ENCODE data around the gene ATP2A3.
"Not testable (repeated sequence)": the region's sequence is repeated elsewhere in the genome, so short reads cannot be mapped to it uniquely, and the experiment has no call there.

The ATP2A3 gene

GRCh38 chr17:4004517-4005295 is 40.5 kb upstream of the ATP2A3 start:
- no peaks in the 10 kb centered on the region for H3K9me3 ChIP-seq (ENCODE audit: control insufficient read depth in 2 of 2, low read length in 2 of 2)
- H3K4me1 ChIP-seq (ENCODE audit: control insufficient read depth, insufficient read depth, low read length) = peaks cover 12% of the 10 kb centered on the region
- H3K27ac ChIP-seq (ENCODE audit: low read length) = no peak overlapping the region
- H3K9ac ChIP-seq (ENCODE audit: low read length in 2 of 2) = no peak overlapping the region
- peaks cover 22 to 35% of the 10 kb centered on the region in 2 donors for H3K36me3 ChIP-seq (ENCODE audit: control insufficient read depth in 2 of 2, insufficient read depth in 2 of 2, low read length in 2 of 2)
- no peak overlapping the region for H3K4me3 ChIP-seq (ENCODE audit: low read length in 2 of 2)
- peaks cover 0 to 4% of the 10 kb centered on the region in 2 donors for H3K27me3 ChIP-seq (ENCODE audit: control insufficient read depth in 1 of 2, insufficient read depth in 2 of 2, low read length in 2 of 2)

DNA sequence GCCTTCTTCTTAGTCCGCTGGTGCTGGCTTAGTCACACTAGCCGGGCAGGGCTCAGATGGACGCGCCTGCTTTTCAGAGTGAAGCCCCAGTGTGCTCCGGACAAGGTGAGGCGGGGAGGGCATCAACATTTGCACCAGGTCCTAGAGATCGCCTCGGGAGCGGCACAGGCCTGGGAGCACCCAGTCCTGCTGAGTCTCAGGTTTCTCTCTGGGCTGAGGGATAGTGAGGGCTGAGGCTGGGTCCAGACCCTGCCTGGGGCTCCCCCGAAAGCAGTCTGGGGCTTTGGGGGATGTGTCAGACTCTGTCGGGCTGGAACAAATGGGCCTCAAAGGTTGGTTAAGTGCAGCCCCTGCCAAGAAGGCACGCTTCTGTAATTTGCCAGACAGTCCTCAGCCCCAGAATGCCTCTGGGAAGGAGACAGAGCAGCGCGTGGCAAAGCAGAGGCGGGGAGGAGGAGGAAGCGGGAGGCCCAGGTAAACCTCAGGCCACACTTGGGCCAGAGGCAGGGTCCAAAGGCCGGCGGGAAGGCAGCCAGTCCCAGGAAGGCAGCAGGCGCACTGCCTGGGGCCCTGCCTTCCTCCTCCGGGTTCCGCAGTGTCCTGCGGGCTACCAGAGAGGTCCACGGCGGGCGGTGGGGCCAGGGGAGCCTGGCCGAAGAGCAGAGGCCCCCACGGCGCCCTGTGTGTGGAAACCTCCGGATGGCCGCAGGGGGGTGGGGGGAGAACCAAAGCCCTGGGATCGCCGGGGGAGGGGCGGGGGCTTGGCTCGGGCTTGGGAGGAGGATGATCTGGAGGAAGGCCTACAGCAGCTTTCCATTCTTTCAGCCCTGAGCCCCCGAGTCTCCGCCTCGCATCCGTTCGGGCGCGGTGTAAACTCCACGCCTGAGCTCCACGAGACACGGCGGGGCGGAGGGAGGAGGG is 39.5 kb upstream of the ATP2A3 start:
- H3K9me3 ChIP-seq (ENCODE audit: control insufficient read depth in 2 of 2, low read length in 2 of 2) = no peaks in the 10 kb centered on the region
- peaks cover 0 to 4% of the 10 kb centered on the region in 2 donors for H3K27me3 ChIP-seq (ENCODE audit: control insufficient read depth in 1 of 2, insufficient read depth in 2 of 2, low read length in 2 of 2)
- H3K27ac ChIP-seq (ENCODE audit: low read length) = no peak overlapping the region
- H3K4me3 ChIP-seq (ENCODE audit: low read length in 2 of 2) = no peak overlapping the region
- H3K4me1 ChIP-seq (ENCODE audit: control insufficient read depth, insufficient read depth, low read length) = peaks cover 6% of the 10 kb centered on the region
- no peak overlapping the region for H3K9ac ChIP-seq (ENCODE audit: low read length in 2 of 2)
- peaks cover 17 to 29% of the 10 kb centered on the region in 2 donors for H3K36me3 ChIP-seq (ENCODE audit: control insufficient read depth in 2 of 2, insufficient read depth in 2 of 2, low read length in 2 of 2)

DNA sequence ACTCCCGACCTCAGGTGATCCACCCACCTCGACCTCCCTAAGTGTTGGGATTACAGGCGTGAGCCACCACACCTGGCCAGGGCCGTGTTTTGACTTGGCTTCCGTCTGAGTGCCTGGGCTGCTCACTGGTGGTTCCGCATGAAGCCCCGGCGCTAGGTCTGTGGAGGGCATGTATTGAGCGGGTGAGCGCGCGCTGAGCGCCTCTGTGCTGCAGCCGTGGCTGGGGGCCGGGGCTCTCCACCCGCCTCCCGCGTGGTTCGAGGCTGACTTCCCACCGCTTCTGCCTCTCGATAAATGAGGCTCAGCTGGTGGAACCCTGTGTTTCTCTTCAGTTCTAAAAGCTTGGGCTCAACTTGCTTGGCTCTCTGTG is 38.9 kb upstream of the ATP2A3 start:
- Histone ChIP-seq H3K36me3 (ENCODE audit: control insufficient read depth in 2 of 2, insufficient read depth in 2 of 2, low read length in 2 of 2) (peaks cover 16 to 26% of the 10 kb centered on the region in 2 donors), H3K27me3 (ENCODE audit: control insufficient read depth in 1 of 2, insufficient read depth in 2 of 2, low read length in 2 of 2) (peaks cover 0 to 4% of the 10 kb centered on the region in 2 donors), H3K9me3 (ENCODE audit: control insufficient read depth in 2 of 2, low read length in 2 of 2) (no peaks in the 10 kb centered on the region), H3K9ac (ENCODE audit: low read length in 2 of 2) (no peak overlapping the region), H3K4me1 (ENCODE audit: control insufficient read depth, insufficient read depth, low read length) (peaks cover 3% of the 10 kb centered on the region), H3K4me3 (ENCODE audit: low read length in 2 of 2) (no peak overlapping the region), H3K27ac (ENCODE audit: low read length) (no peak overlapping the region)

- Histone ChIP-seq H3K4me1 (ENCODE audit: control insufficient read depth, insufficient read depth, low read length) (no peaks in the 10 kb centered on the region), H3K9ac (ENCODE audit: low read length in 2 of 2) (no peak overlapping the region), H3K36me3 (ENCODE audit: control insufficient read depth in 2 of 2, insufficient read depth in 2 of 2, low read length in 2 of 2) (peaks cover 0 to 8% of the 10 kb centered on the region in 2 donors), H3K9me3 (ENCODE audit: control insufficient read depth in 2 of 2, low read length in 2 of 2) (no peaks in the 10 kb centered on the region), H3K27ac (ENCODE audit: low read length) (no peak overlapping the region), H3K27me3 (ENCODE audit: control insufficient read depth in 1 of 2, insufficient read depth in 2 of 2, low read length in 2 of 2) (peaks cover 0 to 4% of the 10 kb centered on the region in 2 donors), H3K4me3 (ENCODE audit: low read length in 2 of 2) (no peak overlapping the region)
These were observed 36.9 kb upstream of the ATP2A3 start for GRCh38 chr17:4001048-4001590.

DNA sequence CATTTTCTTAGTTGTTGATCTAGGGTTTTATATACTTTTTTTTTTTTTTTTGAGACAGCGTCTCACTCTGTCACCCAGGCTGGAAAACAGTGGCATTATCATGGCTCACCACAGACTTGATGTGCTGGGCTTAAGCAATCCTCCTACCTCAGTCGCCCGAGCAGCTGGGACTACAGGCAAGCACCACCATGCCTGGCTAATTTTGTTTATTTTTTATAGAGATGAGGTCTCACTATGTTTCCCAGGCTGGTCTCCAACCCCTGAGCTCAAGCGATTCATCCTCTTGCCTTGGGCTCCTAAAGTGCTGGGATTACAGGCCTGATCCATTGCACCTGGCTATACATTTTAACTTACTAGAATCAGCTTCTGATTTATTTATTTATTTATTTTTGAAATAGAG is 34.2 kb upstream of the ATP2A3 start:
- Histone ChIP-seq H3K36me3 (ENCODE audit: control insufficient read depth in 2 of 2, insufficient read depth in 2 of 2, low read length in 2 of 2) (no peaks in the 10 kb centered on the region), H3K9me3 (ENCODE audit: control insufficient read depth in 2 of 2, low read length in 2 of 2) (peaks cover 3% of the 10 kb centered on the region in 2 donors), H3K9ac (ENCODE audit: low read length in 2 of 2) (no peak overlapping the region), H3K4me1 (ENCODE audit: control insufficient read depth, insufficient read depth, low read length) (no peaks in the 10 kb centered on the region), H3K27me3 (ENCODE audit: control insufficient read depth in 1 of 2, insufficient read depth in 2 of 2, low read length in 2 of 2) (peaks cover 3 to 7% of the 10 kb centered on the region in 2 donors), H3K27ac (ENCODE audit: low read length) (no peak overlapping the region), H3K4me3 (ENCODE audit: low read length in 2 of 2) (no peak overlapping the region)

- Histone ChIP-seq H3K27me3 (ENCODE audit: control insufficient read depth in 1 of 2, insufficient read depth in 2 of 2, low read length in 2 of 2) (peaks cover 4 to 8% of the 10 kb centered on the region in 2 donors), H3K27ac (ENCODE audit: low read length) (no peak overlapping the region), H3K9ac (ENCODE audit: low read length in 2 of 2) (no peak overlapping the region), H3K36me3 (ENCODE audit: control insufficient read depth in 2 of 2, insufficient read depth in 2 of 2, low read length in 2 of 2) (no peaks in the 10 kb centered on the region), H3K4me1 (ENCODE audit: control insufficient read depth, insufficient read depth, low read length) (no peaks in the 10 kb centered on the region), H3K4me3 (ENCODE audit: low read length in 2 of 2) (no peak overlapping the region), H3K9me3 (ENCODE audit: control insufficient read depth in 2 of 2, low read length in 2 of 2) (peaks cover 3% of the 10 kb centered on the region in 2 donors)
These were observed 30.8 kb upstream of the ATP2A3 start for GRCh38 chr17:3995067-3995466.

GRCh38 chr17:3994221-3994576 is 30.0 kb upstream of the ATP2A3 start:
- Histone ChIP-seq H3K4me1 (ENCODE audit: control insufficient read depth, insufficient read depth, low read length) (no peaks in the 10 kb centered on the region), H3K36me3 (ENCODE audit: control insufficient read depth in 2 of 2, insufficient read depth in 2 of 2, low read length in 2 of 2) (no peaks in the 10 kb centered on the region), H3K9me3 (ENCODE audit: control insufficient read depth in 2 of 2, low read length in 2 of 2) (peaks cover 3% of the 10 kb centered on the region in 2 donors), H3K27ac (ENCODE audit: low read length) (no peak overlapping the region), H3K4me3 (ENCODE audit: low read length in 2 of 2) (no peak overlapping the region), H3K27me3 (ENCODE audit: control insufficient read depth in 1 of 2, insufficient read depth in 2 of 2, low read length in 2 of 2) (peaks cover 3 to 8% of the 10 kb centered on the region in 2 donors), H3K9ac (ENCODE audit: low read length in 2 of 2) (no peak overlapping the region)

DNA sequence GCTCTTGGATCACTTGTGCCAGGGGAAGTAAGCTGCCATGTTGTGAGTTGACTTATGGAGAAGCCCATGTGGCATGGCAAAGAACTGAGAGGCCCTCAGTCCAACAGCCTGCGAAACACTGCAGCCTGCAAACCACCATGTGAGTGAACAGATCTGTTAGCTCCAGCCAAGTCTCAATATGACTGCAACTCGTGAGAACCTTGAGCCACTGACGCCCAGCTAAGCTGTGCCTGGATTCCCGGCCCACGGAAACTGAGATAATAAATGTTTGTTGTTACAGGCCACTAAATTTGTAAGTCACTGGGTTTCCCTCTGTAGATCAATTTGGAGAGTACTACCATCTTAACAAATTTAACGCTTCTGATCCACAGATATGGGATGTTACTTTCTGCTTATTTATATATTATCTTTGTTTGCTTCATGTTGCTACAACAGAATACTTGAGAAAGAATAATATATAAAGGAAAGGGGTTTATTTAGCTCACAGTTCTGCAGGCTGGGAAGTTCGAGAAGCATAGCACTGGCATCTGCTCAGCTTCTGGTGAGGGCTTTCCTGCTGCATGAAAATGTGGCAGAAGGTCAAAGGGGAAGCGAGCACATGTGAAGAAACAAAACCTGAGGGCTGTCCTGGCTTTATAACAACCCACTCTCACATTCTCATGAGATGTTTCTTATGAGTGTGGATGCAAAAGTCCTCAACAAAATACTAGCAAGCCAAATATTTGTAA is 29.4 kb upstream of the ATP2A3 start:
- Histone ChIP-seq H3K27me3 (ENCODE audit: control insufficient read depth in 1 of 2, insufficient read depth in 2 of 2, low read length in 2 of 2) (peaks cover 3 to 8% of the 10 kb centered on the region in 2 donors), H3K36me3 (ENCODE audit: control insufficient read depth in 2 of 2, insufficient read depth in 2 of 2, low read length in 2 of 2) (no peaks in the 10 kb centered on the region), H3K4me3 (ENCODE audit: low read length in 2 of 2) (no peak overlapping the region), H3K4me1 (ENCODE audit: control insufficient read depth, insufficient read depth, low read length) (no peaks in the 10 kb centered on the region), H3K27ac (ENCODE audit: low read length) (no peak overlapping the region), H3K9me3 (ENCODE audit: control insufficient read depth in 2 of 2, low read length in 2 of 2) (peaks cover 3% of the 10 kb centered on the region in 2 donors), H3K9ac (ENCODE audit: low read length in 2 of 2) (no peak overlapping the region)

- no peak overlapping the region for H3K27ac ChIP-seq (ENCODE audit: low read length)
- H3K27me3 ChIP-seq (ENCODE audit: control insufficient read depth in 1 of 2, insufficient read depth in 2 of 2, low read length in 2 of 2) = peaks cover 3 to 8% of the 10 kb centered on the region in 2 donors
- no peaks in the 10 kb centered on the region for H3K36me3 ChIP-seq (ENCODE audit: control insufficient read depth in 2 of 2, insufficient read depth in 2 of 2, low read length in 2 of 2)
- no peak overlapping the region for H3K9ac ChIP-seq (ENCODE audit: low read length in 2 of 2)
- no peaks in the 10 kb centered on the region for H3K4me1 ChIP-seq (ENCODE audit: control insufficient read depth, insufficient read depth, low read length)
- H3K9me3 ChIP-seq (ENCODE audit: control insufficient read depth in 2 of 2, low read length in 2 of 2) = peaks cover 3% of the 10 kb centered on the region in 2 donors
- H3K4me3 ChIP-seq (ENCODE audit: low read length in 2 of 2) = no peak overlapping the region
These were observed 28.1 kb upstream of the ATP2A3 start for GRCh38 chr17:3992370-3992769.

- H3K9me3 ChIP-seq (ENCODE audit: control insufficient read depth in 2 of 2, low read length in 2 of 2); H3K9ac ChIP-seq (ENCODE audit: low read length in 2 of 2); H3K27ac ChIP-seq (ENCODE audit: low read length); H3K4me3 ChIP-seq (ENCODE audit: low read length in 2 of 2); H3K4me1 ChIP-seq (ENCODE audit: control insufficient read depth, insufficient read depth, low read length); H3K27me3 ChIP-seq (ENCODE audit: control insufficient read depth in 1 of 2, insufficient read depth in 2 of 2, low read length in 2 of 2); H3K36me3 ChIP-seq (ENCODE audit: control insufficient read depth in 2 of 2, insufficient read depth in 2 of 2, low read length in 2 of 2): not testable (repeated sequence)
These were observed 27.5 kb upstream of the ATP2A3 start for GRCh38 chr17:3991699-3992098.
